ENCODE results near the gene TMEM222.

TMEM222 gene

DNA sequence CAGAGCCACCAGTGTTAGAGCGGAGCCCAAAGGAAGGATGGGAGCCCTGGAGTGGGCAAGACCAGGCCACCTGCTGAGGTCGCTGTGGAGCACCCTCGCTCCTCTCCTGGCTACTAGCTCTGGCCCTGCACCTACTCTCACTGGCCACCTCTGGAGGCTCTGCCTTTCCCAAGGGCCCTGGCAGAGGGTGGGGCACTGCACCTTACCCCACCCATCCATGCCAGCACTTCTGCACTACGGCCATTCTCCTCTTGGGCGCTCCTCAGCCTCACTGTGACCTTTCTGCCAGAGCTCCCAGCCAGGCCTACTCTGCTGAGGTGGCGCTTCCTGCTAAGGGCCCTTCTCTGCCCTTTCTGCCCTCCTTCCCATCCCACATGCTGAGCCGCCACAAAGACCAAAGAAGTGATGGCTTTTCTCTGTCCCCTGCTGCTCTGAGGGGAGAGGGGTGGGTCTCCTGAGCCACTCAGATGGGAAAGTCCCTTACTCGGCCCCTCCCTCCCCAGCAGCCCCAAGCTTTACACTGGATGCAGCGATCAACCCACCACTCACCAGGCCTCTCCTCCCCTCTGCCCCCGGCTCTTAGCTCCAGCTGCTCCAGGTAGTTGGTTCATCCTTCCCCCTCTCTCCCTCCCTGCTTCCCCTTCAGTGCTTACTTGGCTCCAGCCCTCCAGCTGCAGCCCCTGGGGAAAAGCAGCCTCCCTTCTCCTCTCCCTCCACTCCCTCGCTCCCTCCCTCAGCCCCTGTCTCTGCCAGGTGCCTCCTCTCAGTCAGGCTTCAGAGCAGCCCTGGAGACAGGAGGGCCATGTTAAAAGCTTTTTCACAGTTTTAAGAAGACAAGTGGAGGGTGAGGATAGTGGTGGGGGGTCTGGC, 14.8 kb upstream of the TMEM222 start:
- no peak for DNase-seq (ENCODE audit: low read depth)

DNA sequence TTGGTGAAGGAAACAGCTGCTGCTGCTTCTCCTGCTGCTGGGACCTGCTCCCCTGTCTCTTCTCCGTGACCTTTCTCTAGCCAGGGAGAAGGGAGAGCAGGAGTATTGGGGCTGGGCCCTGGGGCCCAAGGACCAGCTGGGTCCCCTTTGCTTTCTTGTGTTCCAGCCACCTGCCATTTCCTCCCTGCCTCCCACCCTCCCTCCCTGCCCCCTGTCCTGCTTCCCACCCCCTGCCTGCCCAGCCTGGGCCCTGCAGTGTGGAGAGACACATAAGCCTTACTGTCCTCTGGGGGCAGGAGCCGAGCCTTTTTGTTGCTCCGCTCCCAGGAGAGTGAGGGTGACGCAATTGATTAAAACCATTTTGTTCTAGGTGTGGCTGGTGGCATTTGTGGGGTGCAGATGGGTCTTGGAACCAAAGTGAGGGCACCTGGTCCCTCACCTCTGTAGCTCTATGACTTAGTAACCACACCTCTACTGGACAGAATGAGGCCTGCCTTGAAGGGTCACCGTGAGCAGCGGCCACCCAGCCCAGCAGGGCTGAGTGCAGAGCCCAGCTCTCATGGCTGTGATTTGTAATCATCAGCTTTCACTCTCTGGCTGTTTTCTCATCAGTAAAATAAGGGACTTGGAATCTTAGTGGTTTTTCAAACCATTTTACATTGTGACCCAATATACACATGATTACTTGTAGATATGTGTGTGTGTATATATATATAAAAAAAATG, 13.9 kb upstream of the TMEM222 start:
- no peak for DNase-seq (ENCODE audit: low read depth)

DNA sequence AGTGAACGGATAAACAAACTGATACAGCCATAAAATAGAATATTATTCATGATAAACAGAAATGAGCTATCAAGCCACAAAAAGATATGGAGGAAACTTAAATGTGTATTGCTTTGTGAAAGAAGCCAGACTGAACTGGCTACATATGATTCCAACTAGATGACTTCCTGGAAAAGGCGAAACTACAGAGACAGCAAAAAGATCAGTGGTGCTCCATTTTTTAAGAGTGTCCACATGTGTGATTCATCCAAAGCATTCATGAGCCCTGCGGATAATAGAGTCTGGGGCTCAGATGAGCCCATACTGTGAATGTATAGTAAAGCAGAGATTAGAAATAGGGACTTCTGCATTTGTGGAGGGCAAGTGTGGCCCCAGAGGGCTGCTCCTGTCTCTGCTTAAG, 7.8 kb upstream of the TMEM222 start:
- no peak for DNase-seq (ENCODE audit: low read depth)

DNA sequence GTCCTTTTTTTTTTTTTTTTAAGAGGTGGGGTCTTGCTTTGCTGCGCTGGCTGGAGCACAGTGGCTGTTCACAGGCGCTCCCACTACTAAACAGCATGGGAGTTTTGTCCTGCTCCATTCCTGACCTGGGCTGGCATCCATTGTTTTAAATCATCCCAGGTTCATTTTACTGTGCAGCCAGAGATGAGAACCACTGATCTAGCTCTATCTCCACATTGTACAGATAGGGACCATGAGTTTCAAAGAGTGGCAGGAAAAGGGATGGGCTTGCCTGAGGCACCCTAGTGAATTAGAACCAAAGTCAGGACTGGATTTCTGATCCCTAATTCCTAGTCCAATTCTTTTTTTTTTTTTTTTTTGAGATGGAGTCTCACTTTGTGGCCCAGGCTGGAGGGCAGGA, 7.2 kb upstream of the TMEM222 start:
- DNase-seq (ENCODE audit: low read depth), result no peak

DNA sequence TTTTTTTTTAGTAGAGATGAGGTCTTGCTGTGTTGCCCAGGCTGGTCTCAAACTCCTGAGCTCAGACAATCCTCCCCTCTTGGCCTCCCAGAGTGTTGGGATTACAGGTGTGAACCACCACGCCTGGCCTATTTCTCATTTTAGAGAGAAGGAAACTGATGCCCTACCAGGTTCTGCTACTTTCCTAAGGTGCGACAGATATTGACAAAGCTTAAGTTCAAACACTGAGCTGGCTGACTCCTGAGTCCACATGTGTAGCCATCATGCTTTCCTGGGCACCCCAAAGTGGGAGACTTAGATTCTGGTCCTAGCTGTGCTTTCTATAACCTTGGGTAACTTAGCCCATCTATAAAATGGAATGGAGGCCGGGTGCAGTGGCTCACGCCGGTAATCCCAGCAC, 5.1 kb upstream of the TMEM222 start:
- no peak for DNase-seq (ENCODE audit: low read depth)

DNA sequence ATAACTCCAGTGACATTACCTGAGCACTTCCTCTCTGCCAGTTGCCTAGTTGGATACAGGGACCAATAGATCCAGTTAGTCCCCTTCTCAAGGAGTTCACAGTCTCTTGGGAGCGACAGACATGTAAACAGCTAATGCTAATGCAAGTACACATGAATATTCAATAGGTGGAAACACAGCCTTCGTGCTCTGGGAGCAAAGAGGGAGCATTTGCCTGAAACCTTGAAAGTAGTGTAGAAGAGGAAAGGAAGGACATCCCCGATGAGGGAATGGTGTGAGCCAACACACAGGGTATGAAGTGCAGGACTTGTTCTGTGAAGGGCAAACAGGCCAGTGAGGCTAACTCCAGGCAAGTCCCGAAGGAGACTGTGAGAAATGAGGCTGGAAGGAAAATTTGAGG, 3.8 kb upstream of the TMEM222 start:
- DNase-seq (ENCODE audit: low read depth), result no peak

DNA sequence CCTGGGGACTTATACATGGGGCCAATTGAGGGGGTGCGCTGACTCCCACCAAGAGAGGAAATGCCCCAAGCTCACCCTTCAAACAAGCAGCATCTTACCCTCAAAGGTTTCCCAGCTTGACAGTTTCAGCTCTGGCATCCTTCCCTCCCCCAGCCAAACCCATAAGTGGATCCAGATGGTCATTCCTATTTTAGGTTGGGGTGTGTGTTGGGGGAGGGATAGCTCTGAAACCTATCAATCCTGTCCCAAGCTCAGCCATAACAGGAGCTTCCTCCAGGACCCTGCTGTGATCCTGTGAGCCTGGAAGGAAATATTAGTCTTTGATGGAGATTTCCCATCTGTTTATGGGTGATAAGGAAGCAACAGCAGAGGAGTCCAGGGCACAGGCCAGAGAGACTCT, 3.4 kb upstream of the TMEM222 start:
- no peak for DNase-seq (ENCODE audit: low read depth)

DNA sequence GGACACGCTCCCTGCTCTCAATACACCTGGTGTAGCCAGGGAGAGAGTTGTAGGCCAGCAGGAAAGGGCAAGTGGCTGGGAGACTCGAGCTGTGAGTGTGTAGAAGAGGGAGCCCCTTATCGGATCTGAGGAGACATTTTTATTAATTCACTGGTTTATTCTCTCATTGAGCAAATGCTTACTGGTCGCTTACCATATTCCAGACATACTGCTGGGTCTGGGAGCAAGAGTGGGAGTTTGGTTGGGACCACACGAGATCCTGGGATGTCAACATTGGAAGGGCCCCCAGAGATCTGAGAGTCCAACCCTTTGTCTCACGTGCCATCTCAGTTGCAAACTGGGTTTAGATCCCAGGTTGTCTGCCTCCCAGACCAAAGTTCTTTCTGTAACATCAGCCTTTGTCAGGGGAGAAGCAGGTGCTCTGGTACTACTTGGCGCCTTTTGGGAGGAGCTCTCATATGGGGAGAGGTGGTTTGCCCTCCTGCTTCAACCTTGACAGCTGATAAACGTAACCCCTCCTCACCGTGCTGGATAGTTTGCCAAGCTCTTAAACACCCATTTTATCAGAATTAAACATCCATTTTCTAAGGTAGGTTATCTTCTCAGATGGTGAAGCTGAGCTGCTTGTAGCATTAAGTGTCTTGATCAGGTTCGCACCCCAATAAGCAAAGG, 742 bp downstream of the TMEM222 start:
- DNase-seq (ENCODE audit: low read depth), result no peak

DNA sequence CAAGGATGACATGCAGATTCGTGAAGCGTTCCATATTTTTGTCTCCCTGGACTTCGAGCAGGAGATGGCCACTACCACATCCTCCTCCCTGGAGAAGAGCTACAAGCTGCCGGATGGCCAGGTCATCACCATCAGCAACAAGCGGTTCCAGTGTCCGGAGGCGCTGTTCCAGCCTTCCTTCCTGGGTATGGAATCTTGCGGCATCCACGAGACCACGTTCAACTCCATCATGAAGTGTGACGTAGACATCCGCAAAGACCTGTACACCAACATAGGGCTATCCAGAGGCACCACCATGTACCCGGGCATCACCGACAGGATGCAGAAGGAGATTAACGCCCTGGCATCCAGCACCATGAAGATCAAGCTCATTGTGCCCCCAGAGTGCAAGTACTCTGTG, 3.3 kb downstream of the TMEM222 start:
- no peak for DNase-seq (ENCODE audit: low read depth)

DNA sequence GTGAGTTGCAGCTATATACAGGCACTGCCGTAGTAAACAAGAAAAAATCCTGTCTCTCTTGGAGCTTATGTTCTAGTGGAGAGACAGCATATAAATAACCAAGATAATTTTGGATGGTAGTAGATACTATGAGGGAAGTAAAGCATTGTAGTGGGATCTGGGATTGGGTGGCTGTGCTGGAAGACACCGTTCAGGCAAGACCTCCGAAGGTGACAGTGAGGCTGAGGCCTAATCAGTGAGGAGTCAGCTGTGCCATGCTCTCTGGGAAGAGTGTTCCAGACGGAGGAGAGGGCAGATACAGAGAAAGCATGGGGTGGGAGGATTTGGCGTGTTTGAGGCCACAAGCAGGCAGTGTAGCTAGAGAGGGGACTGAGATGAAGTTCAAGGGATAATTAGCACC, 6.0 kb downstream of the TMEM222 start:
- DNase-seq (ENCODE audit: low read depth), result no peak

DNA sequence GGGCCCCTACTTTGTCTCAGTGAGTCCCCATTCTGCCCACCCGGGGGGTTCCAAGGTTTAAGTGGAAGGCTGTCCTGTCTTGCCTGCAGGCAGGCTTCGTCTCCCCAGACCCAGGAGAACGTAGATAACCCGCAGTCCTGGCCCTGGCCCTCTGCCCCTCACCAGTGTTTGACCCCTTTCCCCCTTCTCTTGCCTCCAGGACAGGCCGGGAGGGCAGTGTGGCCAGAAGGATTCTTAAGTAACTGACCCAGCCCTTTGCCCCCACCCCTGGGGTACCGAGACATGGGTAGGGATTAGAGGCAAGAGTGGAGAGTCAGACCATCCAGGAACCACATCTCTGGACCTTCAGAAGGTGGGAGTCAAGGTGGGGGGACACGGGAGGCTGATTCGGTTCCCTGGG, 8.8 kb downstream of the TMEM222 start:
- DNase-seq (ENCODE audit: low read depth), result no peak

DNA sequence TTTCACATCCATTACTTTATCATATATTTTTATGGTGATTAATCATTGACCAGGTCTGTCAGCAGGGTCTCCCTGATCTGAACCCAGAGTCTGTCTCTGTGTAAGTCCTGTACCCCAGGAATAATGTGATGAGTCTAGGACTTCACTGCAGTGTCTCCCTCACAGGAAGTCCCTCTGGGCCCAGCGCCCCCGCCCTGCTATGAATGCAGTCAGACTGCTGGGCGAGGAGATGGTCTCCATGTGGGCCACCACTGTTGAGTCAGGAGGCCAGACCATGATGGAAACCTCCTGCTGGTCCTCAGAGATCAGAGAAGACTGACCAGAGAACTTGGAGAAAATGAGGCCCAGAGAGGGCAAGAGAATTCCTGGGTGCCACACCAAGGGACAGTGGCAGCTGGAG, 9.5 kb downstream of the TMEM222 start:
- no peak for DNase-seq (ENCODE audit: low read depth)

DNA sequence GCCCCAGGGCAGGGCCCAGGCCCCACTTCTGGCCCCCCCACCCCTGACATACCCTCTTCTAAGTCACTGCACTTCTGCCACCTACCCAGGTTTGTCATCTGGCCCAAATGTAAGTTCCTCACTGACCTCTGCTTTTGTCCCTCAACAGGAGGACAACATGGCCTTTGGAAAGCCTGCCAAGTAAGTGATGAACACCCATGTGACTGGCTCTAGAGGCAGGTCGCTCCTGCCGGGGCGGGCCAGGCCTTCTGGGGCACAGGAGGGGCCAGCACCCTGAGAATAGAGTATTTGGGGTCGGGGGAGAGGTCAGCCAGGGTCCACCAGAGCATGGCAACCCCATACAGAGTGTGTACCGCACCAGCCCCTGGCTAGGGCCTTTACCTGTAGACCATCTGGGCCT, 10.0 kb downstream of the TMEM222 start:
- DNase-seq (ENCODE audit: low read depth), result no peak

DNA sequence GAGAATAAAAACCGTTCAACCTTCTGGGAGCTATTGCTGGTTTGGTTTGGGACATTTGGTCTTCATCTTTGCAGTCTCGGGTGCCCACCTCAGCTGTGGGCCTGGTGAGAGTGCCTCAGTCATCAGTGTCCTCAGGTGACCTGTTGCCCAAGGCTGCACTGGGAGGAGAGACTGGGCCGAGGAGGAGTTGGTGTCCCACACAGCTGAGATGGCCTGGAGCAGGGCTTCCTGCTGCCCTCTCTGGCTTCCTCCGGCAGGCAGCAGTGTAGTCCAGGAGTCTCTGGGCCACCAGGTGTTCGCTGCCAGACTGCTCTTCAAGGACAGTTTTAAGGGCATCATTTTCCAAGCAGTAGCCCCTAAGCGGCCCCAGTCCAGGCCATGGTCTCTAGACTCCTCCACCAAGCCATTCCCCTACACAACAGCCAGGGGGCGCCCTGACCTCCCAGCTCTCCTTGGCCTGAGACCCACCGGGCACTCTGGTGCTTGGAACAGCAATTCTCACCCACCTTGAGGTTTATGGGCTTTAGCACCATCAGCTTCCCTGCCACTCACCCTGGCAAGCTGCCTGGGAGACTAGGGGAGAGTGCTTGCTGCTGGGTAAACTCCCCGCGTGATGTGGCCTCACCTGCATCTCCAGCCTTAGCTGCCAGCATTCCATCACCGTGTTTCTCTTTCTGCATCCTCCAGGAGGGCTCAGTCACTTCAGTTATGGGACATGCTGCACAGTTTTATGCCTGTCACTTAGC, 10.7 kb downstream of the TMEM222 start:
- DNase-seq (ENCODE audit: low read depth), result peak; percentile 32

DNA sequence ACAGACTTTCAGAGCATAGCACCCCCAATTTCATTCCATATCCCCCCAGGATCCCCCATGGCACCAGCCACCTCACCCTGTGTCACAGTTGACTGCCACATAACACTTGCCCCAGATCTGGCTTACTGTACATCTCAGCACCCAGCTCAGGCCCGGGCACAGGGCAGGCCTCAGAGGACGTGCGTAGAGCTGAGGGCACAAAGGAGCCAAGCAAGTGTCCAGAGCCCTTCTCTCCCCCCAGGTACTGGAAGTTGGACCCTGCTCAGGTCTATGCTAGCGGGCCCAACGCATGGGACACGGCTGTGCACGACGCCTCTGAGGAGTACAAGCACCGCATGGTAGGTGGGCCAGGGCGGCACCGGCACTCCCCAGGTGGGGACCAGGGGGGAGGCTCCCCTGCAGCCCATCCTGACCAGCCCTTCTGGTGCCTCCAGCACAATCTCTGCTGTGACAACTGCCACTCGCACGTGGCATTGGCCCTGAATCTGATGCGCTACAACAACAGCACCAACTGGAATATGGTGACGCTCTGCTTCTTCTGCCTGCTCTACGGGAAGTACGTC, 11.8 kb downstream of the TMEM222 start:
- no peak for DNase-seq (ENCODE audit: low read depth)

DNA sequence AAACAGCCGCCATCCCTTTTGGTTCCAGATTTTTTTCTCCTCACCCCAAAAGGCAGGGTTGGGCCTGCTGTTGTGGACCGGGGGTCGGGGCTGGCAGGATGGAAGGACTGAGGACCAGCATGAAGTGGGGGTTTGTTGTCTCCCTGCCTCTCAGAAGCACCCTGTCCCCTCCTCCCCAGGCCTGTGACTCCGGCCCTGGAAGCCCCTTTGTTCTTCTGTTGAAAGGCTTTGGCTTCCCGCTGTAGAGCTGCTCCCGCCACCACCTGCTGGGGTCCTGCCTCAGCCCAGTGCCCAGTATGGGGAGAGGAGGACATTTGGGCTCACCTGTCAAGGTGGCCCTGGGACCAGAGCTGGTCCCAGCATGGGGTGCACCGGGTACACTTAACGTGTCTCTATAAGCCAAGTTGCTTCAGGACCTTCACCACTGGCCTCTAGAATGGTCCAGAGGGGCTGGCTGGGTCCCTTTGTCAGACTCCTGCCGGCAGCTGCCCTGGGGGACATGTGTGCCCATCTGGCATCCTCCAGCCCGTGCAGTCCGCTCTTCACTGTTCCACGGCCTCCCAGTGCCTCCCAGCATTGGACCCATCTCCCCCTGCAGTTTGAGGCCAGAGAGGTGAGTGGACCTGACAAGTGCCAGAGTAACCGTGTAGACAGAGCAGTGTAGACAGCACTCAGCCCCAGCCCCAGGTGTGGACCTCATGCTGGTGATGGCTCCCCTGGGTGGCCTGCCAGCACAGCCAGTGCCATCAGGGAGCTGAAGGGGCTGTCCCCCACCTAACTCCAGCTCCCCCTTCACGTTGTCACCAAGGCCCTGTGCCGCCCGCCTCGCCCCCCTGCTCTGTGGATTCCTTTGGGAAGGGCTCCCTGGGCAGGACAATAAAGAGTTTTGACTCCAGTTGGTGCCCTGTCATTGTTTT, 13.8 kb downstream of the TMEM222 start:
- DNase-seq (ENCODE audit: low read depth), result no peak

DNA sequence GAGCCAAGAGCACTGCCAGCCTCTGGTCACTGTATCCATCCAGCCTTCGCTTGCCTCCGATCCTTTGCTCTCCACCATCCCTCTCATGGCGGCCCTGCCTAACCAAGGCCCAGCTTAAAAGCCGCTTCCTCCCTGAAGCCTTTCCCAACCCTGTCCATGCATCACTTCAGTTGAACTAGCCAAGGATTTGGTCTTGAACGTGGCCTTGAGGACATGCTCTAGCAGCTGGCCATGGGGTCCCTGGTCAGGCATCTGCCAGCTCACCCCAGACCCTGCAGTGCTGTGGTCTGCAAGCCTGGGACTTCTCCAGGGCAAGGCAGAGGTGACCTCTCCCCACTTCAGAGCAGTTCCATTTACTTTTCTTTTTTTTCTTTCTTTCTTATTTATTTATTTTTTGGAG, 14.8 kb downstream of the TMEM222 start:
- no peak for DNase-seq (ENCODE audit: low read depth)

DNA sequence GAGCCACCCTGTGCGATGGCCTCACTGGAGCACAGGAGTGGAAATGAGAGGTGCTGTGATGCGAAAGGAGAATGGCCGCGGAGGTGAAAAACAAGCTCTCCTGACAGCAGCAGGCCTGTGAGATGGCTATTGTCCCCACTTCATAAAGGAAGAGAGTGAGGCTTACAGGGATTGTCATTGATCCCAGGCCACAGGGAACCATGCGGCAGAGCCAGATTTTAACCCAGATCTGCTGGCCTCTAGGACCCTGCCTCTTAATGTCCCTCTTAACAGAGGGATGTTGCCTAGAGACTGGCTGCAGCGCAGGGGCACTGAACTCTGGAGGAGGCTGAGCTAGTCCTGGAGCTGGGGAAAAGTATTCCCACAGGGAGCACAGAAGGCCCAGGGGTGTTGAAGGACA, 16.8 kb downstream of the TMEM222 start:
- no peak for DNase-seq (ENCODE audit: low read depth)

DNA sequence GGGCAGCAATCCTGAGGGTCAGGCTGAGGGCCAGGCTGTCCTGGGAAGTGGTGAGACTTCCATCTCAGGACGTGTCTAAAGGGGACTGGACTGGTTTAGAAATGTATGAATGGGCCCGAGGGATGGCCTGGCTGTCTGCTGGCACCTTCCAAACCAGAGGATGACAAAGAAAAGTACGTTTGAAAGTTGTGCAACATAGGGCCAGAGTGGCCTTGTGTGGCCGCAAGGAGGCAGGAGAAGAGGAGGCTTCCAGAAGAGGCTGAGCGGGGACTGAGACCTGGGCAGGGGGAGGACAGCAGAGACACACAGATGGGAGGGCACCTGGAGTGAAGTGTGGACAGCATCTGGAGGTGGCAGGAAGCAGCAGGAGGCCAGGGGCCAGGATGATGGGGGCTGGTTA, 17.2 kb downstream of the TMEM222 start:
- DNase-seq (ENCODE audit: low read depth), result no peak

DNA sequence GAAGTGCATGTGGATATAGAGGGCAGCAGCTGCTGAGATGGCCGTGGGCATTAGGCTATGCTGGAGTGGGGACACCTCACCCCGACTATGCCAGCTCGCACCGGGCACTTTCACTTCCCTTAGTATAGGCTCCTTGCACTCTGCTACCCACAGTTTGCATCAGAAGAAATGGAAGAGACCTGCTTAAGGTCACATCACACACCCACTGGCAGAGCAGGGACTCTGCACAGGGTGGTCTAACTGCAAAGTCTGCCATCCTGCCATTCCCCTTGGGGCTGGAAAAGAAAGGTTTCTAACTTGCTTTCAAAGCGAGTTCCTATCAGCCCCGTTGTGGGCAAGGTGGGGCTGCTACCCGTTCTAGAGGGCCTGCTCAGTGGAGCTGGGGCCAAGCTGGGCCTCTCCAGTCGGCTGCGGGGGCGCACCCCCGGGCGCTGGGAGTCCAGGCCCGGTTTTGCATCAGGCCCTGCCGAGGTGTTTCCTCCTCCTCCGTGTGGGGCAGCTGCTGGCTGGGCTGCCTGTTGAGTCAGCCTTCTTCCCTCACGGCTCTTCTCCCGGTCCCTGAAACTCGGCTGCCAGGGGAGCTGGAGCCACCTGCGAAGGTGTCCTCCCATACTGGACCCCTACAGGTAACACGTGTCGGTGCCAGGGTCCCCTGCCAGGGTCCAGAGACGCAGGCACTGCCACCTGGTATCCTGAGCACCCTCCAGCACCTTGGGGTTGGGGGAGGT, 19.7 kb downstream of the TMEM222 start, which contains the start of gene SYTL1:
Gene SYTL1 (plus strand): TSS at position 498 of the 728 bp plus-strand sequence. CDS start 3,313 bp downstream, outside the sequence.
- peak; percentile 50 for DNase-seq (ENCODE audit: low read depth)
